Measurements from ENCODE around the gene GM2A. TPM values are rescaled to one million over a fixed set of nuclear protein-coding genes. Genes with fewer than 3 reads are reported as not detected.

Gene GM2A
- total RNA-seq, 3 donors from 2014 or later (not counting 1 experiment from before 2014, with no cell fraction given): 9.6 to 15.9 (median 15.6) TPM

DNA sequence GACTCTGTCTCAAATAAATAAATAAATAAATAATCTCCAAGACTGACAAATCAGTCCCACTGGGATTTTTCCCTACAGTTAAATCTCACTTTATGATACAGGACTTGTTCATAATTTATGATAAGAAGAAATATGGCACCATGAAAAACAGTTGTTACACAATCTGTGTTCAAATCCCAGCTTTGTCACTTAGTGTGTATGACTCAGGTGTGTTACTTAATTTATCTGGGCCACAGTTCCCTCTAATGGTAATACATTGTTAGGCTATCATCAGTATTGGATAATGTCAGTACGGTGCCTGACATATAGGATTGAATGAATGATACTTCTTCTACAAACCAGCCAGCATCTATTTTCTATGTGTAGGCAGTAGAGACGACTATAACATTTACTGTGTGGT lies 27.5 kb downstream of the GM2A start:
- ATAC-seq: no peak
- Histone ChIP-seq H3K27ac (ENCODE audit: low read length) (no peak overlapping the region), H3K4me3 (ENCODE audit: low read length) (no peak overlapping the region), H3K36me3 (ENCODE audit: control insufficient read depth, insufficient read depth, low read length) (no peaks in the 10 kb centered on the region), H3K9me3 (ENCODE audit: control insufficient read depth, insufficient read depth, low read length) (no peaks in the 10 kb centered on the region), H3K4me1 (ENCODE audit: control insufficient read depth, insufficient read depth, low read length) (no peaks in the 10 kb centered on the region), H3K27me3 (ENCODE audit: control insufficient read depth, insufficient read depth, low read length) (no peaks in the 10 kb centered on the region)
- Mint-ChIP-seq H3K4me3 (no peak overlapping the region), H3K9me3 (no peaks in the 10 kb centered on the region), H3K27me3 (ENCODE audit: low read depth in 2 of 2) (peaks cover 6 to 18% of the 10 kb centered on the region in 2 donors), H3K4me1 (peaks cover 0 to 2% of the 10 kb centered on the region in 2 donors), H3K36me3 (no peaks in the 10 kb centered on the region), H3K27ac (no peak overlapping the region)
- intact Hi-C loops (cut with micrococcal nuclease): no loop called here
- WGBS (ENCODE audit: insufficient coverage): no CpG with 5 or more reads among the region's 2 CpGs
- TF ChIP-seq, protein P1, sequence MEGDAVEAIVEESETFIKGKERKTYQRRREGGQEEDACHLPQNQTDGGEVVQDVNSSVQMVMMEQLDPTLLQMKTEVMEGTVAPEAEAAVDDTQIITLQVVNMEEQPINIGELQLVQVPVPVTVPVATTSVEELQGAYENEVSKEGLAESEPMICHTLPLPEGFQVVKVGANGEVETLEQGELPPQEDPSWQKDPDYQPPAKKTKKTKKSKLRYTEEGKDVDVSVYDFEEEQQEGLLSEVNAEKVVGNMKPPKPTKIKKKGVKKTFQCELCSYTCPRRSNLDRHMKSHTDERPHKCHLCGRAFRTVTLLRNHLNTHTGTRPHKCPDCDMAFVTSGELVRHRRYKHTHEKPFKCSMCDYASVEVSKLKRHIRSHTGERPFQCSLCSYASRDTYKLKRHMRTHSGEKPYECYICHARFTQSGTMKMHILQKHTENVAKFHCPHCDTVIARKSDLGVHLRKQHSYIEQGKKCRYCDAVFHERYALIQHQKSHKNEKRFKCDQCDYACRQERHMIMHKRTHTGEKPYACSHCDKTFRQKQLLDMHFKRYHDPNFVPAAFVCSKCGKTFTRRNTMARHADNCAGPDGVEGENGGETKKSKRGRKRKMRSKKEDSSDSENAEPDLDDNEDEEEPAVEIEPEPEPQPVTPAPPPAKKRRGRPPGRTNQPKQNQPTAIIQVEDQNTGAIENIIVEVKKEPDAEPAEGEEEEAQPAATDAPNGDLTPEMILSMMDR (IDR thresholded peaks at IDR 0.05): no peak
- DNase-seq: no peak

DNA sequence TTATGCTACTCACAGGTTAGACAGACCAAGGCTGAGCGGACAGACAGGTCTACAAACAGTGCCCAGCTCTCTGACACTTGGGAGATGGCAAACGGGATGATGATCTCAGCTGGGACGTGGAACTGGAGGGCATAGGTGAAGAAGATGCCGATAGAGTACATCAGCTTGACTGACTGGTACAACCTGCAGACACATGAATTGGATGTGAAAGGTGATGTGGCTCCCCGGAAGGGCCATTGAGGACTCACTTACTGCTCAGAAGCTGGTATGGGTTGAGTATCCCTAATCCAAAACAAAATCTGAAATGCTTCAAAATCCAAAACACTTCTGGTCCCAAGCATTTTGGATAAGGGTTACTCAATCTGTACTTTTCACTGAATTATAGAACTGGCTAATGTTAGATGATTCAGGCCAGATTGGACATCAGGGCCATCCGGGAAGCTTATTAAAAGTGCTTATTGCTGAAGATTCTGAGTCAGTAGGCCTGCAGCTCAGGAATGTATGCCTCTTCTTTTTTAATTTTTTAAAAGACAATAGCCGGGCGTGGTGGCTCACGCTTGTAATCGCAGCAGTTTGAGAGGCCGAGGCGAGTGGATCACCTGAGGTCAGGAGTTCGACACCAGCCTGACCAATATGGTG lies 28.1 kb downstream of the GM2A start:
- no peaks in the 10 kb centered on the region for H3K9me3 Mint-ChIP-seq

DNA sequence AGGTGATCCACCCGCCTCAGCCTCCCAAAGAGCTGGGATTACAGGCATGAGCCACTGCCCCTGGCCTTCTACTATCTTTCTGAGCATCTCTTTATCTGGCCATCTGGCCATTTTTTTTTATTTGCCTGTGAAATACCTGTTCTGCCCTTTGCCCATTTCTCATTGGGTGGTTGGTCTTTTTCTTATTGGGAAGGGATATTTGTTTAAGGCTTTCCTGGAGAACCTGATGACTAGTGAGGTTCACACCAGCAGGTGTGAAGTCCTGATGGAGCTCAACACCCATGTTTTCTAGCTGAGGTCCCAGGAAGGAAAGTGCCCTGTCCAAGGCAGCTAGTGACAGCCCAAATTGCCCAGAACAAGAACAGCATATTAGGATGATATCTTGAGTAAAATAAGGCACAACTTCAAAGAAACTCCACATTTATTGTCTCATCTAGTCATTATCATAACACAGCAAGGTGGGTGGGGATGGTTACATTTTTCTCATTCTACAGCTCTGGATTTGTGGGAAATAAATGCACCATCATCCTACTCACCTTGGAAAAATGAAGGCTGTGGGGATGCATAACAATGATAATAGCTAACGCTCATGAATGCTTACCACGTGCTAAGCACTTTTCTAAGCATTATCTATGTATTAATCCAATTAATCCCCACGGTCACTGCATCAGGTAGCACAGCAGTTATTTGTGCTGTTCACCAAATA lies 30.3 kb downstream of the GM2A start:
- Histone ChIP-seq H3K36me3 (ENCODE audit: control insufficient read depth, insufficient read depth, low read length) (no peaks in the 10 kb centered on the region), H3K27ac (ENCODE audit: low read length) (no peak overlapping the region), H3K4me1 (ENCODE audit: control insufficient read depth, insufficient read depth, low read length) (no peaks in the 10 kb centered on the region), H3K9me3 (ENCODE audit: control insufficient read depth, insufficient read depth, low read length) (no peaks in the 10 kb centered on the region), H3K4me3 (ENCODE audit: low read length) (no peak overlapping the region), H3K27me3 (ENCODE audit: control insufficient read depth, insufficient read depth, low read length) (no peaks in the 10 kb centered on the region)
- TF ChIP-seq, protein P1 (IDR thresholded peaks at IDR 0.05): no peak
- Mint-ChIP-seq H3K4me1 (peaks cover 0 to 5% of the 10 kb centered on the region in 2 donors), H3K36me3 (no peaks in the 10 kb centered on the region), H3K4me3 (no peak overlapping the region), H3K27me3 (ENCODE audit: low read depth in 2 of 2) (peaks cover 4 to 9% of the 10 kb centered on the region in 2 donors), H3K9me3 (no peaks in the 10 kb centered on the region), H3K27ac (no peak overlapping the region)
- DNase-seq: no peak
- intact Hi-C loops (cut with micrococcal nuclease): no loop called here
- 91% methylated on average over 4 of the region's 4 CpGs for WGBS (ENCODE audit: insufficient coverage)
- ATAC-seq: no peak

More for the DNA sequence above, 28.1 kb downstream of the GM2A start:
- Histone ChIP-seq H3K36me3 (ENCODE audit: control insufficient read depth, insufficient read depth, low read length) (no peaks in the 10 kb centered on the region), H3K4me1 (ENCODE audit: control insufficient read depth, insufficient read depth, low read length) (no peaks in the 10 kb centered on the region), H3K27me3 (ENCODE audit: control insufficient read depth, insufficient read depth, low read length) (no peaks in the 10 kb centered on the region), H3K4me3 (ENCODE audit: low read length) (no peak overlapping the region), H3K9me3 (ENCODE audit: control insufficient read depth, insufficient read depth, low read length) (no peaks in the 10 kb centered on the region), H3K27ac (ENCODE audit: low read length) (no peak overlapping the region)
- Mint-ChIP-seq H3K4me1 (peaks cover 0 to 5% of the 10 kb centered on the region in 2 donors), H3K36me3 (no peaks in the 10 kb centered on the region), H3K27me3 (ENCODE audit: low read depth in 2 of 2) (peaks cover 6 to 22% of the 10 kb centered on the region in 2 donors), H3K27ac (no peak overlapping the region), H3K4me3 (no peak overlapping the region)
- ATAC-seq (no peak), DNase-seq (no peak)
- TF ChIP-seq, protein P1 (IDR thresholded peaks at IDR 0.05): no peak
- intact Hi-C loops (cut with micrococcal nuclease): no loop called here
- whole genome bisulfite sequencing (ENCODE audit: insufficient coverage): 94% methylated on average over 13 of the region's 13 CpGs
